ENCODE data around the gene IQCN. TPM values are rescaled to one million over a fixed set of nuclear protein-coding genes. Genes with fewer than 3 reads are reported as not detected.
A peak's percentile ranks its signal among the peaks of the same experiment; 100 is the strongest.

Gene IQCN, protein sequence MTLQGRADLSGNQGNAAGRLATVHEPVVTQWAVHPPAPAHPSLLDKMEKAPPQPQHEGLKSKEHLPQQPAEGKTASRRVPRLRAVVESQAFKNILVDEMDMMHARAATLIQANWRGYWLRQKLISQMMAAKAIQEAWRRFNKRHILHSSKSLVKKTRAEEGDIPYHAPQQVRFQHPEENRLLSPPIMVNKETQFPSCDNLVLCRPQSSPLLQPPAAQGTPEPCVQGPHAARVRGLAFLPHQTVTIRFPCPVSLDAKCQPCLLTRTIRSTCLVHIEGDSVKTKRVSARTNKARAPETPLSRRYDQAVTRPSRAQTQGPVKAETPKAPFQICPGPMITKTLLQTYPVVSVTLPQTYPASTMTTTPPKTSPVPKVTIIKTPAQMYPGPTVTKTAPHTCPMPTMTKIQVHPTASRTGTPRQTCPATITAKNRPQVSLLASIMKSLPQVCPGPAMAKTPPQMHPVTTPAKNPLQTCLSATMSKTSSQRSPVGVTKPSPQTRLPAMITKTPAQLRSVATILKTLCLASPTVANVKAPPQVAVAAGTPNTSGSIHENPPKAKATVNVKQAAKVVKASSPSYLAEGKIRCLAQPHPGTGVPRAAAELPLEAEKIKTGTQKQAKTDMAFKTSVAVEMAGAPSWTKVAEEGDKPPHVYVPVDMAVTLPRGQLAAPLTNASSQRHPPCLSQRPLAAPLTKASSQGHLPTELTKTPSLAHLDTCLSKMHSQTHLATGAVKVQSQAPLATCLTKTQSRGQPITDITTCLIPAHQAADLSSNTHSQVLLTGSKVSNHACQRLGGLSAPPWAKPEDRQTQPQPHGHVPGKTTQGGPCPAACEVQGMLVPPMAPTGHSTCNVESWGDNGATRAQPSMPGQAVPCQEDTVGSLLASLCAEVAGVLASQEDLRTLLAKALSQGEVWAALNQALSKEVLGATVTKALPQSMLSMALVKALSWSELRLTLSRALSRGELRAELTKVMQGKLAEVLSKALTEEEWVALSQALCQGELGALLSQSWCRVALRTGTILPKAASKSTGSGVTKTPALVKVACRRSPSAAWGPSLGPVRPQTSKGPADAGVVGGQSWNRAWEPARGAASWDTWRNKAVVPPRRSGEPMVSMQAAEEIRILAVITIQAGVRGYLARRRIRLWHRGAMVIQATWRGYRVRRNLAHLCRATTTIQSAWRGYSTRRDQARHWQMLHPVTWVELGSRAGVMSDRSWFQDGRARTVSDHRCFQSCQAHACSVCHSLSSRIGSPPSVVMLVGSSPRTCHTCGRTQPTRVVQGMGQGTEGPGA (N-terminal part only)
- 0.30 TPM for polyA plus RNA-seq (2013, experiment 1 of 2)
- polyA plus RNA-seq (2013, experiment 2 of 2) = 0.33 TPM

DNA sequence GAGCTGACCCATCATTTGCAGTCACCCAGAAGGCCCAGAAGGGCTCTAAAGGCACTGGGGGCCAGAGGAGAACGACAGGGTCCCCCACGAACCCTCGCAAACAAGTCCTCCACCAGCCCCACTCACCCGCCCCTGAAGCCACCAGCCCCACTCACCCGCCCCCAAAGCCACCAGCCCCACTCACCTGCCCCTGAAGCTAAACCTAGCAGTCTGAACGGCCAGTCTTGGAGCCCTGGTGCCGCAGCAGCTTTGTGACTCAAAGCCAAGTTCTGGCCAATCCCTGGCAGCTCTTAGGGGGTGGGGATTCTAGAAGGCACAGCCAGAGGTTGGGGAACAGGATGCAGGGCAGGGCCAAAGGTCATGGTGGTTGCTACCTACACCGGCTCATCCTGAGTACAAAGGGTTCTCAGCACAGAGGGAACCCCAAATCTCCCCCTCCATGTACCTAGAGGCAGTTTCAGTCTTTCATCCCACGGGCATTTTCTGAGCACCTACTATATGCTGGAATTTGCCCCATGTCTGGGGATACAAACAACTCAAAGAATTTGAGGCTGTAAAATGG, at the start of gene IQCN:
IQCN (minus strand) TSS at position 234 of the 562 bp plus-strand sequence. CDS start 4,974 bp downstream, outside the sequence.
- H2BK15ac ChIP-seq (ENCODE audit: low read depth, poor library complexity, severe bottlenecking) = peak within 1 kb of the TSS; percentile 6
- DNase-seq = peak; percentile 85
- H3K79me1 ChIP-seq (replicated peaks; ENCODE audit: low read length, poor library complexity, severe bottlenecking) = peaks cover 8% of the 10 kb centered on the region
- H3K4ac ChIP-seq (ENCODE audit: low read depth in 1 of 2, low read length in 2 of 2) = peak within 1 kb of the TSS; percentile 17 to 43
- peak within 1 kb of the TSS; percentile 53 for H2AK5ac ChIP-seq (ENCODE audit: low read length, severe bottlenecking)
- H3K4me1 ChIP-seq (ENCODE audit: control insufficient read depth, insufficient read depth, low read depth, low read length) = peaks cover 34% of the 10 kb centered on the region
- H4K91ac ChIP-seq (ENCODE audit: low read length) = no peak within 1 kb of the TSS
- peak within 1 kb of the TSS; percentile 63 for H3K27ac ChIP-seq (ENCODE audit: low read length, poor library complexity, severe bottlenecking)
- no peak within 1 kb of the TSS for H2AFZ ChIP-seq (ENCODE audit: low read depth, low read length)
- peak within 1 kb of the TSS; percentile 69 for H2BK5ac ChIP-seq (ENCODE audit: low read depth, low read length, poor library complexity, severe bottlenecking)
- WGBS = 83% methylated on average over 6 of the region's 9 CpGs
- no peaks in the 10 kb centered on the region for H3K9me3 ChIP-seq (ENCODE audit: control insufficient read depth, low read length)
- peak within 1 kb of the TSS in 1 of 2 experiments; percentile 74 for H3K18ac ChIP-seq (ENCODE audit: low read depth in 1 of 2, low read length in 2 of 2)
- H3K4me2 ChIP-seq (ENCODE audit: low read length, poor library complexity, severe bottlenecking) = peak within 1 kb of the TSS; percentile 39
- H3K36me3 ChIP-seq (ENCODE audit: control insufficient read depth in 1 of 2, insufficient read depth in 2 of 2, low read depth in 1 of 2, low read length in 2 of 2) = peaks cover 24 to 28% of the 10 kb centered on the region in 2 experiments
- no peak within 1 kb of the TSS for H2BK120ac ChIP-seq (ENCODE audit: low read depth, low read length)
- no peak within 1 kb of the TSS for H3K14ac ChIP-seq (ENCODE audit: low read length in 2 of 2)
- H3K27me3 ChIP-seq (ENCODE audit: control insufficient read depth in 1 of 2, insufficient read depth in 1 of 2, low read length in 2 of 2) = no peaks in the 10 kb centered on the region
- H3K9ac ChIP-seq (ENCODE audit: low read length) = peak within 1 kb of the TSS; percentile 71
- peak within 1 kb of the TSS in 1 of 2 experiments; percentile 34 for H3K4me3 ChIP-seq (ENCODE audit: insufficient read depth in 1 of 2, low read depth in 1 of 2, low read length in 2 of 2)
- H2BK12ac ChIP-seq (ENCODE audit: low read length in 2 of 2) = peak within 1 kb of the TSS in 1 of 2 experiments; percentile 6
- no peak within 1 kb of the TSS for H3K23ac ChIP-seq (ENCODE audit: low read length in 2 of 2)
- H4K8ac ChIP-seq (ENCODE audit: low read length) = peak within 1 kb of the TSS; percentile 56

DNA sequence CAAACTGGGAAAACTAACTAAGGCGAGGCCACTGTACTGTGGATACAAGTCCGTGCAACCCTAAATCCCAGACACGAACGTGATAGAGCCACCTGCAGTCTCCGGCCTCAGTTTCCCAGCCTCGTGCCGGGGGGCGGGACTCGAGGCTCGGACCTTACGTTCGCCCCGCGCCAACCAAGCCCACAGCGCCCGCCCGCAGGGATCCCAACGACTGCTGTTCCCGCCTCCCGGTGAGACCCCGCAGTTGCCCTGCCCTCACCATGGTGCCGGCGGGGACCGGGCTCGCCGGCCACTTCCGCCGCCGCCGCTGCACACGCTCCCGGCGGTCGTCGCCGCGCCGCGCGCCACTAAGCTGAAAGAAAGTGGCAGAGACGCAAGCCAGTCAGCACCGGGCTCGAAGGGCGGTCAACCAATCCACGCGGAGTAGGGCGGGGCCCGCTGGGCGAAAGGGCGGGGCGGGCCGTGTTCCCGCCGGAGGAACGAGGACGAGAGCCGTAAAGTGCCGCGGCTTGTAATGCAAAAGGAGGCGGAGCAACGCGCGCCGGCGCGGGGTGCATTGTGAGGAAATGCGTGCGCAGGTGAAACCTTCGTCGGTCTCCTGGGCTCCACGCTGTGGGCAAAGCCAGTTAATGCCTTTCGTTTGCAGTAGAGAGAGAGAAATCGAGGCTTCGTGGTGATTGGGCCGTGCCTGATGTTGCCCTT, 48.7 kb upstream of the IQCN start, which contains the start of gene LSM4:
LSM4 (minus strand) TSS at position 318 of the 702 bp plus-strand sequence; CDS start at position 262, 56 bp downstream.
- under 1% methylated on average over 75 of the region's 75 CpGs for WGBS
- Histone ChIP-seq H3K36me3 (ENCODE audit: control insufficient read depth in 1 of 2, insufficient read depth in 2 of 2, low read depth in 1 of 2, low read length in 2 of 2) (peaks cover 9 to 13% of the 10 kb centered on the region in 2 experiments), H3K27me3 (ENCODE audit: control insufficient read depth in 1 of 2, insufficient read depth in 1 of 2, low read length in 2 of 2) (no peaks in the 10 kb centered on the region), H2BK5ac (ENCODE audit: low read depth, low read length, poor library complexity, severe bottlenecking) (peak within 1 kb of the TSS; percentile 90), H4K8ac (ENCODE audit: low read length) (peak within 1 kb of the TSS; percentile 88), H3K27ac (ENCODE audit: low read length, poor library complexity, severe bottlenecking) (peak within 1 kb of the TSS; percentile 87), H4K91ac (ENCODE audit: low read length) (peak within 1 kb of the TSS; percentile 94), H3K4me3 (ENCODE audit: insufficient read depth in 1 of 2, low read depth in 1 of 2, low read length in 2 of 2) (peak within 1 kb of the TSS; percentile 80 to 86), H2BK15ac (ENCODE audit: low read depth, poor library complexity, severe bottlenecking) (peak within 1 kb of the TSS; percentile 63), H3K14ac (ENCODE audit: low read length in 2 of 2) (peak within 1 kb of the TSS in 1 of 2 experiments; percentile 6), H2BK12ac (ENCODE audit: low read length in 2 of 2) (peak within 1 kb of the TSS; percentile 48 to 60), H3K4me1 (ENCODE audit: control insufficient read depth, insufficient read depth, low read depth, low read length) (peaks cover 13% of the 10 kb centered on the region), H2AK5ac (ENCODE audit: low read length, severe bottlenecking) (peak within 1 kb of the TSS; percentile 94), H2BK120ac (ENCODE audit: low read depth, low read length) (peak within 1 kb of the TSS; percentile 65), H3K79me1 (replicated peaks; ENCODE audit: low read length, poor library complexity, severe bottlenecking) (peaks cover 13% of the 10 kb centered on the region), H3K9me3 (ENCODE audit: control insufficient read depth, low read length) (no peaks in the 10 kb centered on the region), H3K9ac (ENCODE audit: low read length) (peak within 1 kb of the TSS; percentile 96), H3K23ac (ENCODE audit: low read length in 2 of 2) (peak within 1 kb of the TSS in 1 of 2 experiments; percentile 78), H3K4me2 (ENCODE audit: low read length, poor library complexity, severe bottlenecking) (peak within 1 kb of the TSS; percentile 94), H3K4ac (ENCODE audit: low read depth in 1 of 2, low read length in 2 of 2) (peak within 1 kb of the TSS; percentile 94 to 96), H2AFZ (ENCODE audit: low read depth, low read length) (peak within 1 kb of the TSS; percentile 86), H3K18ac (ENCODE audit: low read depth in 1 of 2, low read length in 2 of 2) (peak within 1 kb of the TSS; percentile 89 to 94)
- DNase-seq = peak; percentile 97

DNA sequence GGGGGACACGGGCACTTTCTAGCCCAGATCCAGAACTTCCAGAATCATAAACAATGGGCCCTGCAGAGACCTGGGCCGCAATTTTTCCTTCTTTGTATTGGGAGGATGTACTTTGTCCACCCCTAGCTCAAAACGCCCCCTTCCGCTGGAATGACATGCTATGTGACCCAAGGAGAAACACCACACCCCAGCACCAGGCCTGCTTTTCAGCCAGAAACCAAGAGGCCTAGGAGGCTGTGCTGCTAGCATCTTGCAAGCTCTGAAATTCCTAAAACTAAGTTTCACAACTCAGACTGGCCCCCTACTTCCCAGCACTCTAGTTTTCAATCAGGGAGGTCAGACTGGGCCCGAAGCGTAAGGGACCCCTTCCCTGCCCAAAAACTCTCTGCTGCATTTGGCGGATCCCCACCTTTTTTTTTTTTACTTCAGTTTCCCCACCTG, 48.1 kb upstream of the IQCN start:
- H3K4ac ChIP-seq (ENCODE audit: low read depth in 1 of 2, low read length in 2 of 2) = peak overlapping the region; percentile 94 to 96
- WGBS = 5% methylated on average over 7 of the region's 7 CpGs
- H2BK5ac ChIP-seq (ENCODE audit: low read depth, low read length, poor library complexity, severe bottlenecking) = no peak overlapping the region

More for the DNA sequence above, 48.1 kb upstream of the IQCN start:
- no peaks in the 10 kb centered on the region for H3K9me3 ChIP-seq (ENCODE audit: control insufficient read depth, low read length)
- peaks cover 13% of the 10 kb centered on the region for H3K4me1 ChIP-seq (ENCODE audit: control insufficient read depth, insufficient read depth, low read depth, low read length)
- H3K14ac ChIP-seq (ENCODE audit: low read length in 2 of 2) = peak overlapping the region in 1 of 2 experiments; percentile 6
- H2AFZ ChIP-seq (ENCODE audit: low read depth, low read length) = peak overlapping the region; percentile 80
- H3K23ac ChIP-seq (ENCODE audit: low read length in 2 of 2) = no peak overlapping the region
- peak overlapping the region; percentile 94 for H4K91ac ChIP-seq (ENCODE audit: low read length)
- H3K27me3 ChIP-seq (ENCODE audit: control insufficient read depth in 1 of 2, insufficient read depth in 1 of 2, low read length in 2 of 2) = no peaks in the 10 kb centered on the region
- peak overlapping the region; percentile 96 for H3K9ac ChIP-seq (ENCODE audit: low read length)
- H4K8ac ChIP-seq (ENCODE audit: low read length) = peak overlapping the region; percentile 88
- peak overlapping the region; percentile 93 for H2AK5ac ChIP-seq (ENCODE audit: low read length, severe bottlenecking)
- H3K27ac ChIP-seq (ENCODE audit: low read length, poor library complexity, severe bottlenecking) = peak overlapping the region; percentile 87
- peaks cover 13% of the 10 kb centered on the region for H3K79me1 ChIP-seq (replicated peaks; ENCODE audit: low read length, poor library complexity, severe bottlenecking)
- peak overlapping the region; percentile 80 to 86 for H3K4me3 ChIP-seq (ENCODE audit: insufficient read depth in 1 of 2, low read depth in 1 of 2, low read length in 2 of 2)
- H2BK15ac ChIP-seq (ENCODE audit: low read depth, poor library complexity, severe bottlenecking) = no peak overlapping the region
- peak overlapping the region; percentile 65 for H2BK120ac ChIP-seq (ENCODE audit: low read depth, low read length)
- peak overlapping the region; percentile 89 to 94 for H3K18ac ChIP-seq (ENCODE audit: low read depth in 1 of 2, low read length in 2 of 2)
- peak overlapping the region in 1 of 2 experiments; percentile 47 for H2BK12ac ChIP-seq (ENCODE audit: low read length in 2 of 2)
- peak overlapping the region; percentile 94 for H3K4me2 ChIP-seq (ENCODE audit: low read length, poor library complexity, severe bottlenecking)
- H3K36me3 ChIP-seq (ENCODE audit: control insufficient read depth in 1 of 2, insufficient read depth in 2 of 2, low read depth in 1 of 2, low read length in 2 of 2) = peaks cover 9 to 13% of the 10 kb centered on the region in 2 experiments
- peak; percentile 82 for DNase-seq

Measured in mesenchymal stem cell (in vitro differentiated cells and primary cell).